ENCODE data around the gene ZDHHC19.

DNA sequence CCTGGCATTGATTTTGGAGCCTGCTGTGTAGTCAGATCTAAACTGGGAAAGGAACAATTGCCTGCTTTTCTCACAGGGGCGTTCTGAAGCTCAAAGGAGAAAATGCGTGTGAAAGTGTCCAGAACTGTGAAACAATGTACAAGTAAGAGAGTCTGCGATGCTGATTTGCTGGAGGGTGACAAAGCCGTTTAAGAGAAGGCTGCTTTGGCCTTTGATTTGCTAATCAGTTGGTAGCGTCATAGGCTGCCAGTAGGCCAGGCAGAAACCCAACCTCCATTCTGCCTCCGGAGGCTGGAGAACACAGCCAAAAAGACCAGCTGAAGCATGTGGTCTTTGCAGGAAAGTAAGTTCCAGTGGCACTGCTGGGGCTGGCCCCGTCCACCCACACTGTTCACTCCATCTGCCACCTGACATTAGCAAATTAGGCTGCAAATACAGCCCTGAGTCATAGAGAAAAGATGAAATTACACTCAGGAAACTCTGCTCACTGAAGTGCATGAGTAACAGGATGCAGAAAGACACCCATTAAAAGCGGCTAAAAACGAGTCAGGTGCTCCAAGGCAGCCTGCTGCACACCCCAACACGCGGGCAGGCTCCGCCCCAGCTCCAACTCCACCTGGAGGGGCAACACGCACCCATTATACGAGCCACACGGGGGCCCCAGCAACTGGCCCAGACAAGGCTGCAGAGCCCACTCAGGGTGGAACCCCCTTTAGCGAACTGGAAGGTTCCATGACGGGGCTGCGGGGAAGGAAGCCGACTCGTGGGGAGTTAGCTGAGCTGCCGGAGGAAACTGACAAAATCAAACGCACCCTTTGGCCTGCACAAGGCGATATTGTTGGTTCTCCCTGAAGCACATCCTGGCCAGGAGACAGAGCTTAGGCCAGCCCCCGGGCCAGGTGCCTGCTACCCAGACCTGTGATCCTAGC, 31.6 kb downstream of the ZDHHC19 start:
- no peak for TF ChIP-seq POLR2A (IDR thresholded peaks at IDR 0.05)
- TF ChIP-seq, protein P1, sequence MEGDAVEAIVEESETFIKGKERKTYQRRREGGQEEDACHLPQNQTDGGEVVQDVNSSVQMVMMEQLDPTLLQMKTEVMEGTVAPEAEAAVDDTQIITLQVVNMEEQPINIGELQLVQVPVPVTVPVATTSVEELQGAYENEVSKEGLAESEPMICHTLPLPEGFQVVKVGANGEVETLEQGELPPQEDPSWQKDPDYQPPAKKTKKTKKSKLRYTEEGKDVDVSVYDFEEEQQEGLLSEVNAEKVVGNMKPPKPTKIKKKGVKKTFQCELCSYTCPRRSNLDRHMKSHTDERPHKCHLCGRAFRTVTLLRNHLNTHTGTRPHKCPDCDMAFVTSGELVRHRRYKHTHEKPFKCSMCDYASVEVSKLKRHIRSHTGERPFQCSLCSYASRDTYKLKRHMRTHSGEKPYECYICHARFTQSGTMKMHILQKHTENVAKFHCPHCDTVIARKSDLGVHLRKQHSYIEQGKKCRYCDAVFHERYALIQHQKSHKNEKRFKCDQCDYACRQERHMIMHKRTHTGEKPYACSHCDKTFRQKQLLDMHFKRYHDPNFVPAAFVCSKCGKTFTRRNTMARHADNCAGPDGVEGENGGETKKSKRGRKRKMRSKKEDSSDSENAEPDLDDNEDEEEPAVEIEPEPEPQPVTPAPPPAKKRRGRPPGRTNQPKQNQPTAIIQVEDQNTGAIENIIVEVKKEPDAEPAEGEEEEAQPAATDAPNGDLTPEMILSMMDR (IDR thresholded peaks at IDR 0.05): no peak

Measured in thyroid gland (tissue), 4 donors.